Measurements from ENCODE around the gene RALBP1. TPM values are rescaled to one million over a fixed set of nuclear protein-coding genes. Genes with fewer than 3 reads are reported as not detected.
"Not testable (repeated sequence)": the region's sequence is repeated elsewhere in the genome, so short reads cannot be mapped to it uniquely, and the experiment has no call there.

RALBP1 gene
- total RNA-seq: 29.2 TPM

- H3K27me3 ChIP-seq (ENCODE audit: control insufficient read depth in 3 of 3, insufficient read depth in 3 of 3, low read length in 3 of 3): no peaks in the 10 kb centered on the region
- H3K9me3 ChIP-seq (ENCODE audit: control insufficient read depth in 3 of 3, low read length in 3 of 3): no peaks in the 10 kb centered on the region
- H3K4me1 ChIP-seq (ENCODE audit: control insufficient read depth in 3 of 3, insufficient read depth in 3 of 3, low read length in 3 of 3): peaks cover 6 to 8% (median 7%) of the 10 kb centered on the region in 3 donors
- H3K36me3 ChIP-seq (ENCODE audit: control insufficient read depth in 3 of 3, insufficient read depth in 3 of 3, low read length in 3 of 3): peaks cover 0 to 5% (median 0%) of the 10 kb centered on the region in 3 donors
- H3K4me3 ChIP-seq (ENCODE audit: low read length in 3 of 3): peak within 1 kb of the TSS; percentile 95 to 99 (median 97)
- H3K9ac ChIP-seq (ENCODE audit: low read depth in 1 of 3, low read length in 3 of 3): peak within 1 kb of the TSS; percentile 83 to 94 (median 91)
- H3K27ac ChIP-seq (ENCODE audit: low read depth, low read length): peak within 1 kb of the TSS; percentile 85
These were observed at the start of gene RALBP1 for GRCh38 chr18:9474983-9475642. Gene RALBP1 (plus strand): TSS chr18:9475513. CDS start chr18:9513046, 37,533 bp downstream.

- Histone ChIP-seq H3K27me3 (ENCODE audit: control insufficient read depth in 3 of 3, insufficient read depth in 3 of 3, low read length in 3 of 3) (no peaks in the 10 kb centered on the region), H3K9me3 (ENCODE audit: control insufficient read depth in 3 of 3, low read length in 3 of 3) (no peaks in the 10 kb centered on the region), H3K4me1 (ENCODE audit: control insufficient read depth in 3 of 3, insufficient read depth in 3 of 3, low read length in 3 of 3) (peaks cover 0 to 3% (median 0%) of the 10 kb centered on the region in 3 donors), H3K36me3 (ENCODE audit: control insufficient read depth in 3 of 3, insufficient read depth in 3 of 3, low read length in 3 of 3) (no peaks in the 10 kb centered on the region), H3K9ac (ENCODE audit: low read depth in 1 of 3, low read length in 3 of 3) (no peak overlapping the region), H3K27ac (ENCODE audit: low read depth, low read length) (no peak overlapping the region), H3K4me3 (ENCODE audit: low read length in 3 of 3) (no peak overlapping the region)
These were observed 48.6 kb upstream of the RALBP1 start for GRCh38 chr18:9426753-9427152.

- Histone ChIP-seq H3K9me3 (ENCODE audit: control insufficient read depth in 3 of 3, low read length in 3 of 3) (no peaks in the 10 kb centered on the region), H3K9ac (ENCODE audit: low read depth in 1 of 3, low read length in 3 of 3) (no peak overlapping the region), H3K27ac (ENCODE audit: low read depth, low read length) (no peak overlapping the region)
These were observed 47.0 kb upstream of the RALBP1 start for GRCh38 chr18:9428301-9428706.

GRCh38 chr18:9428862-9429661, 46.3 kb upstream of the RALBP1 start:
- Histone ChIP-seq H3K36me3 (ENCODE audit: control insufficient read depth in 3 of 3, insufficient read depth in 3 of 3, low read length in 3 of 3) (no peaks in the 10 kb centered on the region), H3K4me3 (ENCODE audit: low read length in 3 of 3) (no peak overlapping the region), H3K9me3 (ENCODE audit: control insufficient read depth in 3 of 3, low read length in 3 of 3) (no peaks in the 10 kb centered on the region), H3K27ac (ENCODE audit: low read depth, low read length) (no peak overlapping the region), H3K9ac (ENCODE audit: low read depth in 1 of 3, low read length in 3 of 3) (no peak overlapping the region), H3K27me3 (ENCODE audit: control insufficient read depth in 3 of 3, insufficient read depth in 3 of 3, low read length in 3 of 3) (no peaks in the 10 kb centered on the region), H3K4me1 (ENCODE audit: control insufficient read depth in 3 of 3, insufficient read depth in 3 of 3, low read length in 3 of 3) (peaks cover 0 to 3% (median 0%) of the 10 kb centered on the region in 3 donors)

More at GRCh38 chr18:9428301-9428706, 47.0 kb upstream of the RALBP1 start:
- Histone ChIP-seq H3K4me3 (ENCODE audit: low read length in 3 of 3) (no peak overlapping the region), H3K27me3 (ENCODE audit: control insufficient read depth in 3 of 3, insufficient read depth in 3 of 3, low read length in 3 of 3) (no peaks in the 10 kb centered on the region), H3K36me3 (ENCODE audit: control insufficient read depth in 3 of 3, insufficient read depth in 3 of 3, low read length in 3 of 3) (no peaks in the 10 kb centered on the region), H3K4me1 (ENCODE audit: control insufficient read depth in 3 of 3, insufficient read depth in 3 of 3, low read length in 3 of 3) (peaks cover 0 to 3% (median 0%) of the 10 kb centered on the region in 3 donors)

GRCh38 chr18:9429662-9429993, 45.7 kb upstream of the RALBP1 start:
- H3K27me3 ChIP-seq (ENCODE audit: control insufficient read depth in 3 of 3, insufficient read depth in 3 of 3, low read length in 3 of 3): no peaks in the 10 kb centered on the region
- no peak overlapping the region for H3K27ac ChIP-seq (ENCODE audit: low read depth, low read length)
- no peak overlapping the region for H3K9ac ChIP-seq (ENCODE audit: low read depth in 1 of 3, low read length in 3 of 3)
- H3K36me3 ChIP-seq (ENCODE audit: control insufficient read depth in 3 of 3, insufficient read depth in 3 of 3, low read length in 3 of 3): no peaks in the 10 kb centered on the region
- H3K4me3 ChIP-seq (ENCODE audit: low read length in 3 of 3): no peak overlapping the region
- peaks cover 0 to 3% (median 0%) of the 10 kb centered on the region in 3 donors for H3K4me1 ChIP-seq (ENCODE audit: control insufficient read depth in 3 of 3, insufficient read depth in 3 of 3, low read length in 3 of 3)
- no peaks in the 10 kb centered on the region for H3K9me3 ChIP-seq (ENCODE audit: control insufficient read depth in 3 of 3, low read length in 3 of 3)

GRCh38 chr18:9430315-9430714, 45.0 kb upstream of the RALBP1 start:
- not testable (repeated sequence) for H3K4me1 ChIP-seq (ENCODE audit: control insufficient read depth in 3 of 3, insufficient read depth in 3 of 3, low read length in 3 of 3)

GRCh38 chr18:9431296-9431695, 44.0 kb upstream of the RALBP1 start:
- Histone ChIP-seq H3K9me3 (ENCODE audit: control insufficient read depth in 3 of 3, low read length in 3 of 3) (no peaks in the 10 kb centered on the region), H3K27me3 (ENCODE audit: control insufficient read depth in 3 of 3, insufficient read depth in 3 of 3, low read length in 3 of 3) (no peaks in the 10 kb centered on the region), H3K4me1 (ENCODE audit: control insufficient read depth in 3 of 3, insufficient read depth in 3 of 3, low read length in 3 of 3) (peaks cover 0 to 4% (median 0%) of the 10 kb centered on the region in 3 donors), H3K9ac (ENCODE audit: low read depth in 1 of 3, low read length in 3 of 3) (no peak overlapping the region), H3K36me3 (ENCODE audit: control insufficient read depth in 3 of 3, insufficient read depth in 3 of 3, low read length in 3 of 3) (no peaks in the 10 kb centered on the region), H3K4me3 (ENCODE audit: low read length in 3 of 3) (no peak overlapping the region), H3K27ac (ENCODE audit: low read depth, low read length) (no peak overlapping the region)

More at GRCh38 chr18:9430315-9430714, 45.0 kb upstream of the RALBP1 start:
- H3K9ac ChIP-seq (ENCODE audit: low read depth in 1 of 3, low read length in 3 of 3); H3K9me3 ChIP-seq (ENCODE audit: control insufficient read depth in 3 of 3, low read length in 3 of 3); H3K27me3 ChIP-seq (ENCODE audit: control insufficient read depth in 3 of 3, insufficient read depth in 3 of 3, low read length in 3 of 3); H3K36me3 ChIP-seq (ENCODE audit: control insufficient read depth in 3 of 3, insufficient read depth in 3 of 3, low read length in 3 of 3); H3K4me3 ChIP-seq (ENCODE audit: low read length in 3 of 3); H3K27ac ChIP-seq (ENCODE audit: low read depth, low read length): not testable (repeated sequence)

- H3K4me1 ChIP-seq (ENCODE audit: control insufficient read depth in 3 of 3, insufficient read depth in 3 of 3, low read length in 3 of 3); H3K27ac ChIP-seq (ENCODE audit: low read depth, low read length); H3K9me3 ChIP-seq (ENCODE audit: control insufficient read depth in 3 of 3, low read length in 3 of 3); H3K27me3 ChIP-seq (ENCODE audit: control insufficient read depth in 3 of 3, insufficient read depth in 3 of 3, low read length in 3 of 3); H3K4me3 ChIP-seq (ENCODE audit: low read length in 3 of 3); H3K36me3 ChIP-seq (ENCODE audit: control insufficient read depth in 3 of 3, insufficient read depth in 3 of 3, low read length in 3 of 3); H3K9ac ChIP-seq (ENCODE audit: low read depth in 1 of 3, low read length in 3 of 3): not testable (repeated sequence)
These were observed 42.2 kb upstream of the RALBP1 start for GRCh38 chr18:9433122-9433521.

GRCh38 chr18:9433671-9434121, 41.6 kb upstream of the RALBP1 start:
- H3K9ac ChIP-seq (ENCODE audit: low read depth in 1 of 3, low read length in 3 of 3): no peak overlapping the region
- no peak overlapping the region for H3K27ac ChIP-seq (ENCODE audit: low read depth, low read length)
- H3K4me3 ChIP-seq (ENCODE audit: low read length in 3 of 3): no peak overlapping the region
- H3K9me3 ChIP-seq (ENCODE audit: control insufficient read depth in 3 of 3, low read length in 3 of 3): no peaks in the 10 kb centered on the region
- no peaks in the 10 kb centered on the region for H3K27me3 ChIP-seq (ENCODE audit: control insufficient read depth in 3 of 3, insufficient read depth in 3 of 3, low read length in 3 of 3)
- no peaks in the 10 kb centered on the region for H3K36me3 ChIP-seq (ENCODE audit: control insufficient read depth in 3 of 3, insufficient read depth in 3 of 3, low read length in 3 of 3)
- H3K4me1 ChIP-seq (ENCODE audit: control insufficient read depth in 3 of 3, insufficient read depth in 3 of 3, low read length in 3 of 3): peaks cover 0 to 4% (median 0%) of the 10 kb centered on the region in 3 donors

- Histone ChIP-seq H3K4me3 (ENCODE audit: low read length in 3 of 3) (no peak overlapping the region), H3K27ac (ENCODE audit: low read depth, low read length) (no peak overlapping the region), H3K4me1 (ENCODE audit: control insufficient read depth in 3 of 3, insufficient read depth in 3 of 3, low read length in 3 of 3) (peaks cover 0 to 2% (median 0%) of the 10 kb centered on the region in 3 donors), H3K36me3 (ENCODE audit: control insufficient read depth in 3 of 3, insufficient read depth in 3 of 3, low read length in 3 of 3) (no peaks in the 10 kb centered on the region), H3K9ac (ENCODE audit: low read depth in 1 of 3, low read length in 3 of 3) (no peak overlapping the region), H3K9me3 (ENCODE audit: control insufficient read depth in 3 of 3, low read length in 3 of 3) (no peaks in the 10 kb centered on the region), H3K27me3 (ENCODE audit: control insufficient read depth in 3 of 3, insufficient read depth in 3 of 3, low read length in 3 of 3) (no peaks in the 10 kb centered on the region)
These were observed 41.1 kb upstream of the RALBP1 start for GRCh38 chr18:9434122-9434701.
